HEK293 (cell line): ENCODE data around the gene NAA80.

Experiments
- ATF2 ChIP-seq: fragments of 450-650 bp; formaldehyde crosslinking; IDR thresholded peaks from 2 replicates; pipeline ENCODE4 v1.5.1; 2016; ENCODE audit warnings: missing biosample characterization, missing genetic modification characterization, low read depth
- CTCF ChIP-seq: fragments of 450-650 bp; formaldehyde crosslinking; IDR thresholded peaks from 2 replicates; pipeline ENCODE4 v1.5.1; 2016; ENCODE audit warnings: missing biosample characterization, missing genetic modification characterization
- GLIS1 ChIP-seq: fragments of 450-650 bp; formaldehyde crosslinking; IDR thresholded peaks from 2 replicates; pipeline ENCODE4 v1.5.1; 2016; ENCODE audit warnings: missing biosample characterization, missing genetic modification characterization
- KLF9 ChIP-seq: fragments of 450-650 bp; formaldehyde crosslinking; IDR thresholded peaks from 2 replicates; pipeline ENCODE4 v1.5.1; 2016; ENCODE audit warnings: missing biosample characterization, missing genetic modification characterization, low read depth
- PBX3 ChIP-seq: sonication (generic); formaldehyde crosslinking; IDR thresholded peaks from 2 replicates; pipeline ENCODE4 v1.8.1; 2022; ENCODE audit warnings: mild to moderate bottlenecking, moderate library complexity, missing genetic modification reagents
- REST ChIP-seq: fragments of 450-650 bp; formaldehyde crosslinking; IDR thresholded peaks from 2 replicates; pipeline ENCODE4 v1.5.1; 2016; ENCODE audit warnings: missing biosample characterization, missing genetic modification characterization
- SP2 ChIP-seq: fragments of 450-650 bp; formaldehyde crosslinking; IDR thresholded peaks from 2 replicates; pipeline ENCODE4 v1.5.1; 2016; ENCODE audit warnings: missing biosample characterization, missing genetic modification characterization
- YY1 ChIP-seq: fragments of 450-650 bp; formaldehyde crosslinking; IDR thresholded peaks from 2 replicates; pipeline ENCODE4 v1.5.1; 2018; ENCODE audit warnings: missing biosample characterization, missing genetic modification characterization
- ZNF10 ChIP-seq: fragments of 450-650 bp; formaldehyde crosslinking; IDR thresholded peaks from 2 replicates; pipeline ENCODE4 v1.5.1; 2017; ENCODE audit warnings: missing biosample characterization, missing genetic modification characterization
- ZNF221 ChIP-seq: fragments of 450-650 bp; formaldehyde crosslinking; IDR thresholded peaks from 2 replicates; pipeline ENCODE4 v1.5.1; 2017; ENCODE audit warnings: missing biosample characterization, missing genetic modification characterization, borderline replicate concordance
- ZNF561 ChIP-seq: fragments of 450-650 bp; IDR thresholded peaks from 2 replicates; pipeline ENCODE4 v1.5.1; 2018; ENCODE audit warnings: missing biosample characterization, missing genetic modification characterization, borderline replicate concordance
- ZNF621 ChIP-seq: fragments of 450-650 bp; formaldehyde crosslinking; IDR thresholded peaks from 2 replicates; pipeline ENCODE4 v1.5.1; 2017; ENCODE audit warnings: missing biosample characterization, missing genetic modification characterization
- ZNF707 ChIP-seq: fragments of 450-650 bp; formaldehyde crosslinking; IDR thresholded peaks from 2 replicates; pipeline ENCODE4 v1.5.1; 2016; ENCODE audit warnings: missing biosample characterization, missing genetic modification characterization
- ZNF792 ChIP-seq: fragments of 450-650 bp; formaldehyde crosslinking; IDR thresholded peaks from 2 replicates; pipeline ENCODE4 v1.5.1; 2016; ENCODE audit warnings: missing biosample characterization, missing genetic modification characterization

GRCh38 chr3:50267280-50267913, 31.8 kb downstream of the NAA80 start:
- TF ChIP-seq CTCF (no peak), ZNF221 (tag by site-specific recombination) (no peak), YY1 (tag by site-specific recombination) (no peak), ZNF621 (tag by site-specific recombination) (no peak), REST (no peak), ATF2 (tag by site-specific recombination) (no peak), GLIS1 (peak; percentile 88), ZNF10 (tag by site-specific recombination) (no peak), SP2 (tag by site-specific recombination) (peak; percentile 63), KLF9 (tag by site-specific recombination) (no peak), ZNF561 (tag by site-specific recombination) (no peak), ZNF707 (tag by site-specific recombination) (no peak), ZNF792 (tag by site-specific recombination) (no peak), PBX3 (CRISPR knock-in tag) (no peak)
